NCI-H2029 (cell line): ENCODE data around the gene KIRREL3.

Experiments used
- DNase-seq: peaks from one replicate; lab custom pipeline; 2025; lab: John Stamatoyannopoulos, UW

The KIRREL3 gene

DNA sequence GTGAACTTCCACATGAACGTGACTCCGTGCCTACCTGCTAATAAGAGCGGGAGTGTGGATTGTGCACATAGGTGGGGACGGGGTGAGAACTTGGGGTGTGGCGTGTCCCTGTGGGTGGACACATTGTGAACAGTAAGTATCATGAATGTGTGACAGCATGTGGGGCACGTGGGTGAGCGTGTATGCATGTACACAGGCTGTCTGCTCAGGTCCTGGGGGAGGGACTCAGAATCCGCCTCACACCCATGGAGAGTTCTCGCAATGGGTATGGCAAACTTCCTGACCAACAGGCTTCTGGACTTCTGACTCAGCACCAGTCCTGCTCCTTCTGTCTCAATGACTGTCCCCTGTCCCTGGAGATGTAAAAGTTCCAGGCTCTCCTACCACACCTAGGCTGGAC lies 422.1 kb downstream of the KIRREL3 start:
- DNase-seq = no peak

DNA sequence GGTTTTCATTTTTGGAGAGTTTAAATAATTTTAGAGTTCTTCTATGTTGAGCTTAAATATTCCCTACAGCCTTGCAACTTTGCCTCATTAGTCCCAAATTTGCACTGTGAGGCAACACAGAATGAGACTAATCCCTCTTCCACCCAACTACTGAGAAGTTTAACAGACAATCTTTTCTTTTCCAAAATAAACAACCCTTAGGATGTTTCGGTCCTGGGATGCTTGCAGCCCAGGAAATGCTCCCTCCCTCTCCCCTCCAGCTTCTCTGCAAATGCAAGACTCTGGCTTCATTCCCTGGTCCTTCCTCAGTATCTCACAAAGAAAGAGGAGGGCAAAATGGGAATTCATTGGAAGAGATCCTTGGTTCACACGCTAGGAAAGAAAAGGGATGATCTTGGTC lies 422.5 kb downstream of the KIRREL3 start:
- DNase-seq = no peak

DNA sequence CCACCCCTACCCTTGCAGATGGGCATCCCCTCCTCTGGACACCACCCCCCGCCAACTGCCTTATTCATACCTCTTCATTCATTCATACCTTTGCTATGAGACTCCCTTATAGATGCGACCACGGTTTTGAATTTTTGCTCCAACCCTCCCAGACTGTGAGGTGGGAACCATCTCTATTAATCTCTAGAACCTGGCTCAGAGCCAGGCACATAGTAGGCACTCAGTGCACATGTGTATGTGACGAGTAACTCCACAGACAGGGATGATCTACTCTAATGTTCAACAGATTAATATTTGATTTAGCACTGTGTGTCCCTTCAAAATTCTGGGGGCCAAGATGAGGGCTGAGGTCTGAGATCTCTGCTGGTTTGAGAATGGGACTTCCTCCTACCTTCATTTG lies 424.7 kb downstream of the KIRREL3 start:
- no peak for DNase-seq

DNA sequence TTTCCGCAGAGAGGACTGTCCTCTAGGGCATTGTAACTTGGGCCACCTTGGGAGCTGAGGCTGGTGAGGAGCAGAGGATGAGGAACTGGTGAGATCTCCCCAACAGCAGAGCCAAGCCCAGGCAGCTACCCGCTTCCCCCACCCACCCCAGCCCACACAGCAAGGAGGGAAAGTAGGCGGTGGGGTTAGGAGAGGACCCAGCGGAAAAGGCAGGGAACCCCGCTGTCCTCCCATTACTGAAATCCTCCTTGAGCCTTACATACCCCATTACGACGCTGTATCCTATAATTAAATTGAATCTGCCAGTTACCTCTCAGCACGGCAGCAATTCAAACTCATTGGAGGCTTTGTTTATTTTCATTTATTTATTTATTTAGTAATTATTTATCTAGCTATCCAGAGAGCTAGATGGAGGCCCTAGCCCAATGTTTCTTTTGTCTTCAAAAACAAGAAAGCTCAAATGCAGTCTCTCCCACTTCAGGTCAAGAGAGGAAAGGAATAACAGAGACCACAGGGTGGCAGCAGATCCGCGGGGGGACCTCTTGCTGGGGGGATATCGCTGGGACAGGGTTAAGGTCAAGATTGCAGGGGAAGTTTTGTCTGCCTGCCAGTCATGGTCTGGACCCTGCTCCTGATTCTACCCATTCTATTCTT lies 427.1 kb downstream of the KIRREL3 start:
- DNase-seq = no peak

DNA sequence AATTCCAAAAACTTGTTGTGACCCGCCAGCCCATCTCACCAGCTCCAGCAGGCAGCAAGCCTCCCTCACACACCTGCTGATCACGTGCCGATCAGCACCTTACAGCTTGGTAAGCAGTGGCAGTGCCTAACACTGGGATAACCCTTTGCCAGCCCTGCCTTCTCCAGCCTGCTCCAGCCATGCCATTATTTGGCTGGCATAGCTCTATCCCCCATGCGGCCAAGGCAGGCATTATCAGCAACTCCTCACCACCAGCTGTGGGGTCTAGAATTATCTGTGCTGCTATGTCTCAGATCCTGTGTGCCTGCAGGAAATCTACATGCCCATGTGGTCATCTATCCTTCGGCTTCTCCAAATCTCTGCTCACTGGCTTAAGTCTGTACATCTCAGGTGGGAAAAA lies 430.1 kb downstream of the KIRREL3 start:
- DNase-seq = no peak

DNA sequence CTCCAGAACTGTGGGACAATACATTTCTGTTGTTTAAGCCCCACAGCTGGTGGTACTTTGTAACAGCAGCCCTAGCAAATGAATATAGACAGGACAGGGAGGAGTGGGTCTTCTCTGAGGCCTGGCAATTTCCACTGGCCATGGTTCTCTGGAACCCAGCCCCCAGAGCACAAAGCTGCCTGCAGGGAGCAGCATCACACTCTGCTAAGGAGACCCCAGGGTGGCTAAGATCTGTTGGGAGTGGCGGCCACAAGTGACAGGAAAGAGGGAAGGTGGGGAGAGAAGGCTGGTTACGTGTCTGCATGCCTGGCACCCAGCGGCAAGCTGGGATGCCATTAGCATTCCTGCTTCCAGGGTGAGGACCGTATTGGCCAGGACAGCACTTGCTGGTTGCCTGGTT lies 433.2 kb downstream of the KIRREL3 start:
- no peak for DNase-seq

DNA sequence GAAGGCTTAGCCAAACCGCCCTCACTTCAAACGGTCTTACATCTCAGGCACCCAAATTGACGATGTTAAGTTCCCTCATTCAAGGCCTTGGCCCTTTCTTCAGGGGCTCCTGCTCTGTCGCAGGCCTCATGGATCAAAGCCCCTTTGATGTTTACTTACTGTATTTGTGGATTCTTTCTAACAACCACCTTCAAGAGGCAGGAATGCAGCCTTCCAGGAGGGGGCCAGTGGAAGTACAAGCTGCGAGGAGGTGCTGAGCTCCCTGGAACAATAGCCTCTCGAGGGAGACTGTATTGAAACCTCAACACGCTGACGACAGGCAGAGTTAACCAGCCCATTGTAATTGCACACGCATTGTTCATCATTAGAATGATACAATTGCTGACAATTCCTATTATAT lies 436.0 kb downstream of the KIRREL3 start:
- DNase-seq = no peak

DNA sequence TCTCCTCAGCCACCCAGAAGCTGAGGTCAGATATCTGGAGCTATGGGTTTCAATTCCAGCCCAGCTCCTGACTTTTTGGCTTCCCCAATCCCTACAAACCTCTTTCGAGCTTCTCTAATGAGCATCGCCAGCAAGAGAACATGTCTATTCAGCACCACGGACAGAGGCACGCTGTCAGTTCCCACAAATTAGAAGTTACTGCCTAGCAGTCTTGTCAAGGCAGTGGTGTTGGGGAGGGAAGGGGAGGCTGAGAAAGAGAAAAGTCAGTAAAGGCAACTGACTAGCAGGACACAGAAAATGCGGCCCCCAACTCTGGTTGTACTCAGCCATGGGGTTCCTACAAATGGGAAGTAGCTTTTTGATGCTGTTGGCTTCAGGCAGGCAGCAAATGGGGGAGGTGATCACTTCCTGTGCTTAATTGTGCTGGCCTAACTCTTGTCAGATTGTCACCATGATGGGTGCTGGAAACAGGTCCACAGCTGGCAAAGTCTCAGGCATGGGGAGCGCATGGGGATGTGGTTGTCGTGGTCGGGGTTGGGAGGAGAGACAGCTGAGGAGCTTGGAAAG lies 439.2 kb downstream of the KIRREL3 start:
- no peak for DNase-seq

DNA sequence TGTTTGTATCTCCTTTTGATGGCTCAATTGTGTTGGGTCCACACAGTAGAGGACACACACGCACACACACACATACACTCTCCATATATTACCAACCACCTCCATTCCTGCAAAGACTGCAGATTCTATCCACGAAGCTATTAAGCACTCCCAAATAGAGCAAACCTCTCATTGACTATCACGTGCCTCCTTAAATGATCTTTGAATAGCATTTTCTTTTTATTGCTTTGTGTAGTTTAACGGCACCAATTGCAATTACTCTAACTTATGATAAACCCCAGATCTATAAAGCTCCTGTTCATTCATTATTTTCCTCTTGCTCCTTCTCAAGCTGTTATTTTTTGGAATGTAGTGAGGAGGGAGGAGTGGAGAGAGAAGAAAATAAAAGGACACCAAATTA lies 440.3 kb downstream of the KIRREL3 start:
- DNase-seq = no peak

DNA sequence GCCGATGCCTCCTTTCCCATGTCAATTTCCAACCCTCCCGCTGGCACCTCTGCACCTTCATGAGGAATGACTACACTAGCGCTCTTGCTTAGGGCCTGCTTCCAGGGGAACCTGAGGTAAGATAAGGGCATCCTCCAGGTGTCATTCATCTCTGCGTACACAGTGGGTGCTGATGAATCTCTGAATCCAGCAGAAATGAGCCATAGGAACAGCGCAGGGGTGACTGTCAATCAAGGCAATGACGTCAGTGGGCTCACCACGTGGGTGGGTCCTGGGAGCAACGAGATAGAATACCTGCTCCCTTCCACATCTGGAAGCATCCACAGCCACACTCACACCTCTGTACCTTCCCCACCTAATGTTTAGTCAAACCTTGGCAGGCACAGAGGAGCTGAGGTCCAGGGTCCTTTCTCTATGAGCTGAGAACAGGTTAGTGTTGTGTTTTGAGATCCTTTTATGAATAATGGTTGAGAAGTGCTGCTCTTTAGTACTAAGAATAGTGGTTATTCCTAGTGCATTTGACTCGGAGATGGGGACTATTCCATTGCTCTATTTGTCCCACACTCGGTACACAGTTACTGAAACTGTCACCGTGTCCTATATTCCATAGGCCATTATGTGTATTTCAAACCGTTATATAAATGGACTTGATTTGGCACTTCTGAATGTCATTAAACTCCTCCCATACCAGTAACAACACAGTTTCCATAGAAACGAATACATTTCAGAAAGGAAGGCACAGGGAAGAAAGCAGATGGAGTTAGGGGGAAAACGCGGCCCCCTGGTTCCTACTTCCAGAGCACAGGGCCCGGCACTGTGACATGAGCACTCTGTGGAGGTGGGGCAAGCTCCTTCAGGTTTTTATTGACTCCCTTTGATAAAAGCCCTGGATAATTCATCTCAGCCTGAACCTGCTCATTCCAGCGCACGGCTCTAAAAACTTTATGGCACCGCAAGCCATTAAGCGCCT lies 451.7 kb downstream of the KIRREL3 start:
- DNase-seq = no peak

DNA sequence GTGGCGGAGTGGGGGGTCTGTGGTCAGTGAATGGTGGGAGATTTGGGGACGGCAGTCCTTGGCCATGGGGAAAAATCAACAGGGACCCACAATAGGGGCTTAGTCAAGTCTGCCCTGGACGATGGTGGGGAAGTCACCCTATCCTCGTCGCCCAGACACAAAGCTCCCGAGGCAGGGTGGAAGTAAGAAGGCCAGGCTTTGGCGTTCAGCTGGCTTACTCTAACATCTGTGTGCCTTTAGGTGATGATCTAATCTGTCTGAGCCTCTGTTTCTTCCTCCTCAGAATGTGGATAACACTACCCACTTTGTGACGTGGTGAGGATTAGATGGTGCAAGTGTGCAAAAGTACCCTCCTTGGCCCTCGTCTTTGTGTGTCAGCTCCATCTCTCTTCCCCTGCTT lies 452.9 kb downstream of the KIRREL3 start:
- DNase-seq = no peak

DNA sequence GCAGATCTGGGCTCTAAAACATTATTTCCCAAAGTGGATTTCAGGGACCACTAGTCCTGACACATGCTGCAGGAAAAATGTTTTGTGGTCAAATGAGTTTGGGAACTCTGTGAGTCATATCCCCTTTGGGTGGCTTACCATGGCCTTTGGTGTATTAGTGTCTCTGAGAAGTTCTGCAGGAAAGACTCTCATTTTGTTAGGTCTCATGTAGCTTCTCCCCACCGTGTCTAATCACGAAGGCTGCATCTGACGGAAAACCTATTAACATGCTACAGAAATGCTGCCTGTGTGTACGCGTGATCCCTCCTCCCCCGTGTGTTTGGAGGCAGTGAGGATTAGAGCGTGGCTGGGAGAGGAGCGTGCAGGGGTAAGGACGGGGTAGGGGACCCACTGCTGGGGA lies 453.4 kb downstream of the KIRREL3 start:
- DNase-seq = no peak

DNA sequence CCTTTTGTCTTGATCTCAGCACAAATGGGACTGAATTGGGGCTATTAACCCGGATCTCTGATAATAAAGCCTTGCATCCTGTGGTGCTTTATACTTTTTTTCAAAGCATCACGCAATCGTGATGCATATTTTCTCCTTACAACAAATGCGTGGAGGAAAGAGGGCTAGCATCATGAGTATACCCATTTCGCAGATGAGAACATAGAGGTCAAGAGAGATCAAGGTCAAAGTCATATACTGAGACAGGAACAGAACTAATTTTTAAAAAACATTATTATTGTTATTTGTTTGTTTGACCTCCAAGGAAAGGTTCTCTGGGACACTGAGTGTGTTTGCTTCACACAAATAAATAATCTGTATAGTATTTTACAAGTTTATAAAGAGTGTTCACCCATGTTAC lies 453.9 kb downstream of the KIRREL3 start:
- DNase-seq = no peak

DNA sequence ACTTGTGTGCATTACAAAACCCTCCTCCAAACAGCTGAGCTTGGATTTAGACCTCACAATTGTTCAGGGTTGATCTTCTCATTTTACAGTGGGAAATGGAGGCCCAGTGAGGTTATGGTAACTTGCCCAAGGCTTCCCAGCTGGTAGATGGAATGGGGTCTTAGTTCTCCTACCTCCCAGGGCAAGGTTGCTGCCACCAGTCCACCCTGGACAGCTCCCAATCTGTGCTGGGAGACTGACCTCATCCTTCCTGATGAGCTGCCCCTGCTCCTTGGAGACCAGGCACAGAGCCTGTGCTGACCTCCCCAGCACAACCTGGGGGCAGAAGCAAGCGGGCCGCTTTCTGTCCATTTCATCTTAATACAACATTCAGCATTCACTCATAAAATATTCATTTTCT lies 454.4 kb downstream of the KIRREL3 start:
- no peak for DNase-seq

DNA sequence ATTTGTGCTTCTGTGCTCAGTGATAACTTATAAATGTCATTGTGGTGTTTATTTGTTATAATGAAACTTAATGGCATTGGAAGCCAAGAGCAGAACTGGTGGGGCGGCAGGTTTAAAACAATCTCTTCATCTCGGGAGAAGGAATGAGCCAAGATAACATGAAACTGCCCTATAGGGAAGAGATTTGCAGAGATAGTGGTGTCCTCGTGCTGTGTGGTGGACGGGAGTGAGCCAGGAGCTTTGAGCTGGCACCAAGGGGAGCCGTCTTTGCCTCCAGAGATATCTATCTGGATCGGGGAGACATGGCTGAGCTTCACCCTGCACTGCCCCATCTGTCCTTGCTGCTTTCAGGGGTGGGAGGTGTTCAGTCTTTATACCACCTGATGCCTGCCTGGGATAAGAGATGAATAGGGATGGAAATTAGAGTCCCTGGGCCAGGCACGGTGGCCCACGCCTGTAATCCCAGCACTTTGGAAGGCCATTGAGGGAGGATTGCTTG lies 455.5 kb downstream of the KIRREL3 start:
- no peak for DNase-seq

DNA sequence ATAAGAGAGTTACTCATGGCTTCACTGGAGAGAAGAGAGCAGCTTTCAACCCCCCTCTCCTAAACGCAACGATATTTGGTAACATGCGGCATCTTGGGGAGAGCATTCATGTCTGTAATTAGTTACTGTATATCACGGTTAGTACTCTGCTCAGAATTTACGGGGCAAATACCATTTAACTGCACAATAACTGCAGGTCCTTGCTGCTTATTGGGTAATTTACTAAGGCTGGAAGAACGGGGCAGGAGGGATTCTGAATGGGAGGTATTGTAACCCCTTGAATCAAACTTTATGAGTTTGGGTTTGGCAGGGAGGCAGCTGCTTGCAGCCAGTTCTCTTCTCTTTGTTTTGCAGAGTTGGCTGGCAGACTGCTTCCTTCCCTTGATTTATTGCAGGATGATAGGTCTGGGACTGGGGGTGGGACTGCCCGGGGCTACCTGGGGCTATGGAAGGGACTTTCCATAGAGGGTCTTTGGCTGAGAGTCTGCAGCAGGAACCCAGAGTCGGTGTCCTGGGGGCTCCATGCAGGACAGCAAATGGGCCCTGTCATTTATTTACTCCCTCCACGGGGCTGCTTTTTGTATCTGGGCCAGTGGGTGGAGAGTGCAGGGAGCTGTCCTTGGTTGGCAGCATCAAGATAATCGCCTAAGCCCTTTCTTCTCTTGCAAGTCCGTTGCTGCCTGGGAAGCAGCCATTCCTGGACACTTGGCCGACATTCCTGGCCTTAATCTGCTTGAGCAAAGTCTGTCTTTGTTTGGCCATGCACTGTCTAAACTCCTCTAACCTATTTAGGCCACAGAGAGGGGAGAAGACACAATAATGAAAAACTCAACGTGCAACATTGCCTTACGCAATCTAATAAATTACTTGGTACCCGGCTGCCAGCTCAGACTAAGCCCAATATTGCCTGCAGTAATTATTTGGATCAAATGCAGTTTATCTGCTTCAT lies 456.2 kb downstream of the KIRREL3 start:
- no peak for DNase-seq

DNA sequence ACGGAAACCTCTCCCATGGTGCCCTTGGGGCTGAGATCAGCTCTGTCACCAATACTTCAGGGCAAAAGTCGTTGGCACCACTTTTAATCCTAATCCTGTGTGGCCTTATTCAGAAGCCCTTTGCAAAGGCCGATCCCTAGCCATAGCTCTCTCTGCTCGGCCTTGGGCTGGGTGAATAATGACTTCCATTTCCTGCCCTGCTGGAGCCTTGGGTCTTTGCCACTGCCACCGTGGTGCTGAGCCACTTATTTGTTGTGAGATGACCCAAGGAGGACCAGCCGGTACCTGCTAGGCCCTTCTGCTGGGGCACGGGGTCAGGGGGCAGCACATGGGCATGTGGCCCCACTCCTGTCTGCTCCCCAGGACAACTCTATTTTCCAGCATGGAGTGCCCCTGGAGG lies 456.9 kb downstream of the KIRREL3 start:
- DNase-seq = no peak

DNA sequence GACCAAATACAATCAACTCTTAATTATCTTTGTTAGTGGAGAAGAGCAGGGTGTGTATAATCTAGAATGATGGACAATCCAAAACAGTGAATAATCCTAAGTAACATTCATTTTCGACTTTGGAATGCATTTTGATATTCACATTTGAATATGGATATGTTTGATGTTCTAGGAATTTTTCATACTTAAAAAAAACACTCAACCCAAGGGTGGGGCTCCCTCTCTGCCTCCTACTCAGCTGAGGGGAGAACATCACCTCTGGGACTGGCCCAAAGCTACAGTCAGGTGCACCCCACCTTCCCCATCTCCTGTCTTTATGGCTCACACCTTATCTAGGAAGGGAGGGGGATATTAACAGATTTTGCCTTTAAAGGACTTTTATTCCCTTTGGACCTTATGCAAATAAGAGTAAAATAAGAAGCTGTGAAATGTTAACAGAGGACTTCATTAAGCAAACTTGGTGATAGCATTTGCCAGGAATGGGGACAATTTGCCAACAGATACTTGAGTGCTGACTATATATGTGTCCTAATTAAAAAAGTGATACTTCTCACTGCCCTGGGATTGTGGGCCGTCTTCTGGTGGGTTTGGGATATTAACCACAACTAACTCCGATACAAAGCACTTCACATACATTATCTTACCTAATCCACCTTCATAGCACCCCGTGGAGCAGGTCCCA lies 458.1 kb downstream of the KIRREL3 start:
- no peak for DNase-seq

DNA sequence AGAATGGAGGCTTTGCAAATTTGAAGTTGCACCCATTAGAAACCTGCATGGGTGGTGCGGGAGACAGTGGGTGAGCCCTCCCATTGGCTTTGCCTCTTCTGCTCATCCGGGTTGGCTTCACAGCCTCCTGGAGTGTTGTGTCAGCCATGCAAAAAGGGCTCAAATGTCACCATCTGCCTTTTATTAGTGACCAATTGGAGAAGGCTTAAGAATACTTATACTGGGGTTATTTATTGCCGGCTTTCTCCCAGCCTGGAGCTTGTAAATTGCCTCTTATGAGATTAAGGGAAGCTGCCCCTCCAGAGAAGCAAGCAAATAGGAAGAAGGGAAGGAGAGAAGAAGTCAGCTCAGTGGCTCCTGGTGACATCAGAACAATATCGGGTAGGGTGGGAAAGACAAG lies 462.5 kb downstream of the KIRREL3 start:
- peak; percentile 58 for DNase-seq

DNA sequence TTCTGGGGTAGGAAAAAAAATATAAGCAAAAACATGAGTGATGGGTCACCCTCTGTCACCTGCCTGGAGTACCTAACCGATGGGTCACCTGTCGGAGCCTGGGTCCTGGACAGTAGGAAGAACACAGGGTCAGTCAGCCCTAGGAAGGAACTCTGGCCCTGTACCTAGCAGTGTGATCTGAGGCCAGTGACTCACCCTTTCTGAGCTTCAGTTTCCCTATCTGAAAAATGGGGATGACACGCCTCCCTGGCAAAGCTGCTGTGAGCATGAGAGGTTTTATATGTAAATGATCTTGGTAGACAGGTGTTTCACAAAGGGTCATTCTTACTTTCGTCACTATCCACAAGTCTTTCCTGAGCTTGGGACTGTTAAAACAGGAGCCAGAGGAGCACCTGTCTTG lies 463.1 kb downstream of the KIRREL3 start:
- no peak for DNase-seq

DNA sequence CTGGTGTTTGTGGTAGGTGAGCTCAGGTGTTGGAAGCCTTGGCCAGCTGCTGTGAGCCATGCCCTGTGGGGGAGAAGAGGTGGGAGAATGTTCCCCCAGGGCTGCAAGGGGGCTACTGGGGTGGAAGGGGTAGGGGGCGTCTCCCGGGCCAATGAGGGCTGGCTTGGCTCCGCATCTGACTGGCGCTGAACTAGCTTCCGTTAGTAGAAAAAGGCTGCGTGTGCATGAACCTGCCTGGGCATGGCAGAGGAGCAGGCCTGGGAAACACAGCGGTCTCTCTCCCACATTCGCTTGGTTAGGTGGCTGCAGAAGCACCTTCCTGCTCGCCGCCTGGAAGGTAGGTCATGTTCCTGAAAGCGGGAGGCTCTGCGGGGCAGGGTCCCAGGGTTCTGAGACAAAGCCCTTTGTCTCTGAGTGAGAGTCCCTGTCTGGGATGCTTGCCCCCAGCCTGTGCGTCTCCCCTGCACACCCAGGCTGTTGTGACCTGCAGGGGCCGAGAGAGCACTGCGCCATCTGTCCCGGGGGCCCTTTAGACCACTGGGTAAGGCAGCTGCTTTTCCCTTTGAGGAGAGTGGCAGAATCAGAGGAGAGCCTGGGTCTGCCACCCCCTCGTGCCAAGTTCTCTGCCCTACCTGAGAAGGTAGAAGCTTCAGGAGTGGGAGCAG lies 466.3 kb downstream of the KIRREL3 start:
- DNase-seq = no peak
